ENCODE data around the gene PAK5.

DNA sequence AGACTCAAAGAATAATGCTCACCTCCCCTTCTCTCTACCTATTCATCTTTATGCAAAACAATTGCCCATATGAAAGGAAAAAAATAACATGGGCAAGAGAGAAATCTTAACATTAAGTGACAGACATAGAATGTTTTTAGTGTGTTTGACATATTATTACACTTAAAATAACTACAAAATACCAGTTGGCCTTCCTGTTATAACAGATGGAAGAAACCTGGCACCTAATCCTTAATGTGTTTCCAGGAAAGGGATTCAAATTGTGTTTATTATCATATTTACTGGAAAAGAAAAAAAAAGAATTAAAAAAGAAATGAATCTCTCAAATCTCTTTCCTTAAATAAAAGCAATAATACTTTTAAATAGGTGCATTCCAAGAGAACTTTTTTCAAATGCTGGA is 165.9 kb downstream of the PAK5 start:
- TF ChIP-seq, protein P1, sequence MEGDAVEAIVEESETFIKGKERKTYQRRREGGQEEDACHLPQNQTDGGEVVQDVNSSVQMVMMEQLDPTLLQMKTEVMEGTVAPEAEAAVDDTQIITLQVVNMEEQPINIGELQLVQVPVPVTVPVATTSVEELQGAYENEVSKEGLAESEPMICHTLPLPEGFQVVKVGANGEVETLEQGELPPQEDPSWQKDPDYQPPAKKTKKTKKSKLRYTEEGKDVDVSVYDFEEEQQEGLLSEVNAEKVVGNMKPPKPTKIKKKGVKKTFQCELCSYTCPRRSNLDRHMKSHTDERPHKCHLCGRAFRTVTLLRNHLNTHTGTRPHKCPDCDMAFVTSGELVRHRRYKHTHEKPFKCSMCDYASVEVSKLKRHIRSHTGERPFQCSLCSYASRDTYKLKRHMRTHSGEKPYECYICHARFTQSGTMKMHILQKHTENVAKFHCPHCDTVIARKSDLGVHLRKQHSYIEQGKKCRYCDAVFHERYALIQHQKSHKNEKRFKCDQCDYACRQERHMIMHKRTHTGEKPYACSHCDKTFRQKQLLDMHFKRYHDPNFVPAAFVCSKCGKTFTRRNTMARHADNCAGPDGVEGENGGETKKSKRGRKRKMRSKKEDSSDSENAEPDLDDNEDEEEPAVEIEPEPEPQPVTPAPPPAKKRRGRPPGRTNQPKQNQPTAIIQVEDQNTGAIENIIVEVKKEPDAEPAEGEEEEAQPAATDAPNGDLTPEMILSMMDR (IDR thresholded peaks at IDR 0.05) = no peak
- no peak for TF ChIP-seq POLR2A (IDR thresholded peaks at IDR 0.05)

All from esophagus squamous epithelium (tissue), 4 donors.